AG04449 (cell line): ENCODE measurements around the gene SERPINB4.

ENCODE experiments used
- CTCF ChIA-PET: fragments of 350-600 bp; formaldehyde crosslinking; extraction: SDS; loops from one replicate; lab custom pipeline; 2021; ENCODE audit warnings: antibody characterized with exemption; lab: Yijun Ruan, JAX
- POLR2A ChIA-PET: fragments of 400-600, 350-600 bp; formaldehyde crosslinking; extraction: SDS; loops from one replicate; lab custom pipeline; 2020; ENCODE audit warnings: antibody characterized with exemption, inconsistent platforms; lab: Yijun Ruan, JAX
- DNase-seq: peaks from one replicate; pipeline ENCODE4 v3.0.0-alpha.2; 2010; ENCODE audit warnings: low read depth, low spot score
- H3K4me3 ChIP-seq: 2 replicates; pipeline ENCODE4 v1.5.1; 2011; ENCODE audit warnings: low read depth, mild to moderate bottlenecking, control low read depth, low read length
- CTCF ChIP-seq: IDR thresholded peaks from one replicate; pipeline ENCODE4 v1.5.1; 2011; ENCODE audit warnings: mild to moderate bottlenecking, moderate library complexity, low read length, control low read depth, inconsistent platforms; ENCODE audit not compliant: insufficient read depth; ENCODE audit errors: missing control alignments

SERPINB4 gene

GRCh38 chr18:63606526-63606925 lies 37.5 kb downstream of the SERPINB4 start:
- H3K4me3 ChIP-seq: no peak overlapping the region
- no peak for TF ChIP-seq CTCF
- CTCF ChIA-PET: interaction anchor here (1.5 kb wide), 2 partner anchors 12 to 101 kb away, joined by 3 to 4 read pairs; no protein-coding TSS in a partner anchor
- DNase-seq: peak; percentile 24
- POLR2A ChIA-PET: no interaction called here

- peak; percentile 7 for DNase-seq
- H3K4me3 ChIP-seq: no peak overlapping the region
- ChIA-PET POLR2A (no interaction called here), CTCF (interaction anchor here (1.0 to 2.7 kb wide), 5 partner anchors 25 to 240 kb away, joined by 3 to 12 read pairs (median 7); no protein-coding TSS in a partner anchor)
- no peak for TF ChIP-seq CTCF
Measured at GRCh38 chr18:63604791-63605567, 39.1 kb downstream of the SERPINB4 start.

DNA sequence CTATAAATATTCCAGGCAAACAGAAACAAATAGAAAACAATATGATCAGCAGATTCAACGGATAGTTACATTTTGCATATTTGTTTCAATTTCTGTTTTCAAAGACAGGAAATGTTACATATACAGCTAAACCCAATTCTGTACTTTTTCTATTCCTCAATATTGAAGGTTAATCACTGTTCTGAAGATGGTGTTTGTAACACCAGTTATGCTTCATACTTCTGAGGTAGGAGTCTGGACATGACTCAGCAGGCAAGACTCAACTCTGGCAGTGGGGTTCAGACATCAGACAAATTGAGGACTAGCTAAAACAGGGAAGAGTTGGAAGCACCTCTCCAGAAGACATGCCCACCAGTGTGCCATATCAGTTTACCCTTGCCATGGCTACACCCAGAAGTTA lies 40.3 kb downstream of the SERPINB4 start:
- no peak for TF ChIP-seq CTCF
- H3K4me3 ChIP-seq: no peak overlapping the region
- ChIA-PET CTCF (interaction anchor here (0.9 to 2.7 kb wide), 7 partner anchors 9 to 331 kb away, joined by 3 to 12 read pairs (median 7); no protein-coding TSS in a partner anchor), POLR2A (no interaction called here)
- DNase-seq: peak; percentile 21

GRCh38 chr18:63603355-63603754 lies 40.7 kb downstream of the SERPINB4 start:
- no peak for TF ChIP-seq CTCF
- ChIA-PET CTCF (interaction anchor here (0.9 to 2.7 kb wide), 6 partner anchors 10 to 332 kb away, joined by 3 to 12 read pairs (median 6); no protein-coding TSS in a partner anchor), POLR2A (no interaction called here)
- H3K4me3 ChIP-seq: no peak overlapping the region
- DNase-seq: no peak

DNA sequence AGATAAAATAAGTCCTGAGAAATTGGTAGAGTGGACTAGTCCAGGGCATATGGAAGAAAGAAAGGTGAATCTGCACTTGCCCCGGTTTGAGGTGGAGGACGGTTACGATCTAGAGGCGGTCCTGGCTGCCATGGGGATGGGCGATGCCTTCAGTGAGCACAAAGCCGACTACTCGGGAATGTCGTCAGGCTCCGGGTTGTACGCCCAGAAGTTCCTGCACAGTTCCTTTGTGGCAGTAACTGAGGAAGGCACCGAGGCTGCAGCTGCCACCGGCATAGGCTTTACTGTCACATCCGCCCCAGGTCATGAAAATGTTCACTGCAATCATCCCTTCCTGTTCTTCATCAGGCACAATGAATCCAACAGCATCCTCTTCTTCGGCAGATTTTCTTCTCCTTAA lies 47.1 kb downstream of the SERPINB4 start:
- ChIA-PET POLR2A (no interaction called here), CTCF (interaction anchor here (1.1 to 4.4 kb wide), 4 partner anchors 13 to 79 kb away, joined by 3 to 22 read pairs (median 13); no protein-coding TSS in a partner anchor)
- no peak overlapping the region for H3K4me3 ChIP-seq
- no peak for TF ChIP-seq CTCF
- no peak for DNase-seq

DNA sequence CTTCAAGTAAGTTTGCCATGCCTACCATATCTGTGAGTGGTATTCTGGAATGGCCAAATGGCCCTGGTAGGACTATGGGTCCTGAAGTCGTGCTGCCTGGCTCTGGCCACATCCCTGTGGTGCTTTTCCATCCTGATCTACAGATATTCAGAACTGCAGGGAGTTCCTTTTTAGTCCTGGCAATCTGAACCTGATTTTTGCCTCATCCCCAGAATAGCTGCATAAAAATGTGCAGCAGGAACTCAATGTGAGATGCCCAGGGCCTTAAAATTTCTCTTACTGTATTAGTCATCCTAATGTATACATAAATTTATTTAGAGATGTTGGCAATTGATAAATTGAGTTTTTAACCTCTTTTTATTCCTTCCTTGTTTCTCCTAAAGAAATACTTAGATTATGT lies 51.6 kb downstream of the SERPINB4 start:
- ChIA-PET CTCF (interaction anchor here (1.7 to 9.0 kb wide), 5 partner anchors 10 to 253 kb away, joined by 3 to 69 read pairs (median 22); no protein-coding TSS in a partner anchor), POLR2A (no interaction called here)
- TF ChIP-seq CTCF: no peak
- DNase-seq: no peak
- no peak overlapping the region for H3K4me3 ChIP-seq
